ENCODE data around the gene OR2AT4.
"Not testable (repeated sequence)": the region's sequence is repeated elsewhere in the genome, so short reads cannot be mapped to it uniquely, and the experiment has no call there.

OR2AT4 gene

GRCh38 chr11:75126564-75126963, 29.9 kb upstream of the OR2AT4 start:
- DNase-seq (ENCODE audit: low read depth): no peak
- no peak overlapping the region for H3K4me3 ChIP-seq (ENCODE audit: low read depth, low read length)
- no peak for TF ChIP-seq CTCF (IDR thresholded peaks at IDR 0.05; ENCODE audit: insufficient read depth, low read depth, low read length, missing control alignments)

GRCh38 chr11:75118577-75118976, 21.9 kb upstream of the OR2AT4 start:
- DNase-seq (ENCODE audit: low read depth): no peak
- no peak for TF ChIP-seq CTCF (IDR thresholded peaks at IDR 0.05; ENCODE audit: insufficient read depth, low read depth, low read length, missing control alignments)
- no peak overlapping the region for H3K4me3 ChIP-seq (ENCODE audit: low read depth, low read length)

- TF ChIP-seq CTCF (IDR thresholded peaks at IDR 0.05; ENCODE audit: insufficient read depth, low read depth, low read length, missing control alignments): no peak
- no peak for DNase-seq (ENCODE audit: low read depth)
Observed at GRCh38 chr11:75114465-75114864, 17.8 kb upstream of the OR2AT4 start.

GRCh38 chr11:75113030-75113429, 16.4 kb upstream of the OR2AT4 start:
- no peak overlapping the region for H3K4me3 ChIP-seq (ENCODE audit: low read depth, low read length)
- no peak for TF ChIP-seq CTCF (IDR thresholded peaks at IDR 0.05; ENCODE audit: insufficient read depth, low read depth, low read length, missing control alignments)
- no peak for DNase-seq (ENCODE audit: low read depth)

More at GRCh38 chr11:75114465-75114864, 17.8 kb upstream of the OR2AT4 start:
- no peak overlapping the region for H3K4me3 ChIP-seq (ENCODE audit: low read depth, low read length)

GRCh38 chr11:75112200-75112599, 15.5 kb upstream of the OR2AT4 start:
- no peak for DNase-seq (ENCODE audit: low read depth)
- no peak for TF ChIP-seq CTCF (IDR thresholded peaks at IDR 0.05; ENCODE audit: insufficient read depth, low read depth, low read length, missing control alignments)
- no peak overlapping the region for H3K4me3 ChIP-seq (ENCODE audit: low read depth, low read length)

- H3K4me3 ChIP-seq (ENCODE audit: low read depth, low read length): no peak overlapping the region
- no peak for TF ChIP-seq CTCF (IDR thresholded peaks at IDR 0.05; ENCODE audit: insufficient read depth, low read depth, low read length, missing control alignments)
- DNase-seq (ENCODE audit: low read depth): no peak
Observed at GRCh38 chr11:75107187-75107586, 10.5 kb upstream of the OR2AT4 start.

GRCh38 chr11:75105967-75106681, 9.4 kb upstream of the OR2AT4 start:
- DNase-seq (ENCODE audit: low read depth); H3K4me3 ChIP-seq (ENCODE audit: low read depth, low read length): not testable (repeated sequence)

Measured in GM12865 (cell line).